Nephron progenitor cell (in vitro differentiated cells): ENCODE results near the gene MLLT3.

Source experiments
- DNase-seq: peaks from one replicate; pipeline ENCODE4 v3.0.0; 2021
- H3K27ac Mint-ChIP-seq: 2 replicates; pipeline ENCODE4 v1.8.0; 2021; ENCODE audit warnings: mild to moderate bottlenecking, moderate library complexity, mixed read lengths
- H3K27me3 Mint-ChIP-seq: 2 replicates; pipeline ENCODE4 v1.8.0; 2021; ENCODE audit warnings: mild to moderate bottlenecking, low read depth, mixed read lengths; ENCODE audit not compliant: poor library complexity
- H3K36me3 Mint-ChIP-seq: 2 replicates; pipeline ENCODE4 v1.8.0; 2021; ENCODE audit warnings: low read depth, mixed read lengths
- H3K4me1 Mint-ChIP-seq: 2 replicates; pipeline ENCODE4 v1.8.0; 2021; ENCODE audit warnings: mixed read lengths
- H3K4me3 Mint-ChIP-seq: 2 replicates; pipeline ENCODE4 v1.8.0; 2021; ENCODE audit warnings: mild to moderate bottlenecking, moderate library complexity, mixed read lengths
- H3K9me3 Mint-ChIP-seq: 2 replicates; pipeline ENCODE4 v1.8.0; 2021; ENCODE audit warnings: mild to moderate bottlenecking, moderate library complexity, mixed read lengths
- CTCF ChIP-seq: fragments of 200-600 bp; sonication (generic); IDR thresholded peaks from 2 replicates; pipeline ENCODE4 v1.5.0; 2021; ENCODE audit warnings: antibody characterized with exemption

Gene MLLT3

DNA sequence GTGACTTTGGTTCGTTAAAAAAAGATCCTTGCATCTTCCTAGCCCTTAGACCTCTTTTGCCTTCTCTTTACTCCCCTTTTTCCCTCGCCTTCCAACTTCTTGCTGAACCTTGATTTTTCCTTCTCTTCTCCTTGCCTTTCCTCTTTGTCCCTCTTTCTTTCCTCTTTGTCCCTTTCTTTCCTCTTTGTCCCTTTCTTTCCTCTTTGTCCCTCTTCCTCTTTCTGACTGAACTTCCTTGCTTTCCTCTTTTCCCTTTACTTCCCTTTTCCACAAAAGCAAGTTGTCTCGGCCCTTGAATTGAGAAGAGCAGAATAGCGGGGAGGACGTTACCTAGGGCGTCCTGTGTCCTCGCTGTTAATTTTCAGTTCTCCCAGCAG, 1.4 kb upstream of the MLLT3 start:
- Mint-ChIP-seq H3K27me3 (peaks cover 5% of the 10 kb centered on the region), H3K36me3 (no peaks in the 10 kb centered on the region), H3K4me1 (peaks cover 49% of the 10 kb centered on the region), H3K27ac (peak overlapping the region; percentile 4), H3K9me3 (no peaks in the 10 kb centered on the region), H3K4me3 (peak overlapping the region; percentile 90)
- TF ChIP-seq CTCF = no peak
- no peak for DNase-seq

DNA sequence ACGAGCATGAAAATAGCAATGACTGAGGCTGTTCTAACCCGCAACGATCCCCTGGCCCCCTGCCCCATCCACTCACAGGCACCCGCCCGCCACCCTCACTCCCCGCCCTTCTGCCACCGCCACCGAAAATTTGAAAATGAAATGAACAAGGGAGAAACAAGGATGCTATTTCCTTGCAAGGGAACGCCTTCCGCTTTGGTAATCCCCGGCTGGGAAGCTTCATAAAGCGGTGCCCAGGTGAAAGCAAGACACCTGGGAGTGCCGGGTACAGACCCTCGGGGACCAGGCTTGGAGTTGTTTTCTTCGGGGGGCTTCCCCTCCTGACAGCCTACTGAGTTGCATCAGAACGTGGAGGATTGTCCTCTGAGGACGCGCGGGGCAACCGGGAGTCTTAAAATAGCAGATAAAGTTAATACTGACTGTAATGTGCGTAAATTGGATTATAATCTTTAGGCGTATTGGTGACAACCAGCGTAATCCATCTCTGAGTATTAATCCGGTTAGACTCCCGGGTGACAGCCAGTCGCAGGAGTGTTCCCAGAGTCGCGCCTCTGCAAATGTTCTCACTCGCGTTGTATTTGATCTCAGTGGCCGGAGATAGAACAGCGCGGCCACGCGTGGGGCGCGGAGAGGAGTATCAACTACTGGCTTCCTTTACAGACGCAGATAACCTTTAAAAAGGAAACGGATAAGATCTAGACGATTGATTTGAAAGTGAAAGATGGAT, 885 bp upstream of the MLLT3 start:
- peak overlapping the region; percentile 90 for H3K4me3 Mint-ChIP-seq
- no peaks in the 10 kb centered on the region for H3K9me3 Mint-ChIP-seq
- peak overlapping the region; percentile 92 for H3K27ac Mint-ChIP-seq
- peaks cover 5% of the 10 kb centered on the region for H3K27me3 Mint-ChIP-seq
- H3K36me3 Mint-ChIP-seq = no peaks in the 10 kb centered on the region
- H3K4me1 Mint-ChIP-seq = peaks cover 55% of the 10 kb centered on the region
- peak; percentile 45 for DNase-seq
- no peak for TF ChIP-seq CTCF

DNA sequence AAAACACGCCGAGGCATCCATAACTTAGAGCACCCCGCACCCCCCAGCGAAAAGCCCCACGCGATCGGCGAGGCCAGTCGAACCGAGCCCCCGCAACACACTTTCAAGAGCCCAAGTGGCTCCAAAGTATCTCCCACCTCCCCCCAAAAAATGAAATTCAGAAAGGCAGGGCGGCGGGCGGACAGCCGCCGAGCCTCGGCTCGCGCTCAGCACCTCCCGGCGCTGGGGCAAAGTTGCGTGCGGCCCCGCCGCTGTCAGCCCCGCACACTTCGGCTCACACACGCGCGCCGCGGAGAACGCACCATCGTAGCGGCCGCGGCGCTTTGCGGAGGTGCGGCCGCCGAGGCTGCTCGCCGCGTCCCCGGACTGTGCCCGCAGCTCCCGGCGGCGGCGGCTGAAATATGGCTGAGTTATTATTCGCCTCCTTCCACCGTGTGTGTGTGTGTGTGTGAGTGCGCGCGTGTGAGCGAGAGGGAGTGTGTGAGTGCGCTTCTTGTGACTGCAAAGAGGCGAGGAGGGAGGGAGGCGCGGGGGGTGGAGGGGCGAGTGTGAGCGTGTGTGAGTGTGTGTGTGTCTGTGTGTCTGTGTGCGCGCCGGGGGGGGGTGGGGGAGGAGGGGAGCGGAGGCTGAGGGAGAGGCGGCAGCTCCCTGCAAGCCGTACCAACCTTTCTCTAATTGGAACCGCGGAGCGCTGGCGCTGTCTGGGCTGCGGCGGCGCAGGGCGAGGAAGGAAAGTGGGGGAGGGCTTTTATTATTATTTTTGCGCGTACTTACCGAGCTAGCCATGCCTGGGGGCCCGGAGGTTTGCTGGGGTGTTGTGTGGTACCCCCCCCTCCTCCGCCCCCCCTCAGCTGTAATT, 599 bp downstream of the MLLT3 start:
- H3K27me3 Mint-ChIP-seq = peaks cover 5% of the 10 kb centered on the region
- peak; percentile 69 for DNase-seq
- peak overlapping the region; percentile 90 for H3K4me3 Mint-ChIP-seq
- peaks cover 68% of the 10 kb centered on the region for H3K4me1 Mint-ChIP-seq
- H3K27ac Mint-ChIP-seq = peak overlapping the region; percentile 99
- H3K9me3 Mint-ChIP-seq = no peaks in the 10 kb centered on the region
- H3K36me3 Mint-ChIP-seq = no peaks in the 10 kb centered on the region
- TF ChIP-seq CTCF = no peak

DNA sequence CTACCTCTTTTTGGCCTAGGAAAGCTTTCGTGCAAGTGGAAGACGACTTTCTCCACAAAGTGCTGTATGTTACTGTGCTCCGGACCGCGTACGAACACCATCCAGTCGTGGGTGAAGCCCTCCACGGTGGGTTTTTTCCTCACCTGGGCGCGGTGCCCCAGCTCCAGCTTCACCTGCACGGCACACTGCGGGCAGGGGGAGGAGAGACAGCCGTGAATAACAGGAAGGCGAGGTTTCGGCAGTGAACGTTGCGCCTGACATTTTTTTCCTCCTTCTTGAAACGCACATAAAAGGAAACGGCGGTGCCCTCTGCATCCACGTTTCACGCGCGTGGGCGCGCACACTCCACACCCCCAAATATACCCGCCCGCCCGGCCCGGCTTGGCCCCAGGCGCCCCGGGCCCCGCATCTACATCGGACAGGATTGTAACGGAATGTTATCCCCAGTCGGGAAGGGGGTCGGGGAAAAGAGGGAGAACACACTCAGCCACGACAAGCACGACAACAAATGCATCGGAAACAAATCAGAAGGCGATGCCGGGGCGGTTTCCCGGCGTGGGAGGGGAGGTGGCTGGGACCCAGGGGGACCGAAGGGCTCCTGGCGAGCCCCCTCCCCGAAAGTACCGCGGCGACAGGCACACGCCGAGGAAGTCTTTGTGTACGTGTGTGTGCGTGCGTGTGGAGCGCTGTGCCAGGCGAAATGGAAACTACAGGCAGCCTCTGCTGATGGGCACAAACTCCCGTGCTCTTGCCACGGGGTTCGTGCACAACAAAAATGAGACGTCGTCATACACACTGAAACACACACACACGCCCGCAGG, 1.4 kb downstream of the MLLT3 start:
- TF ChIP-seq CTCF = no peak
- peak; percentile 35 for DNase-seq
- Mint-ChIP-seq H3K27me3 (peaks cover 5% of the 10 kb centered on the region), H3K27ac (peak overlapping the region; percentile 99), H3K36me3 (no peaks in the 10 kb centered on the region), H3K4me1 (peaks cover 69% of the 10 kb centered on the region), H3K4me3 (peak overlapping the region; percentile 90), H3K9me3 (no peaks in the 10 kb centered on the region)

- H3K4me1 Mint-ChIP-seq = peaks cover 67% of the 10 kb centered on the region
- peak overlapping the region; percentile 90 for H3K4me3 Mint-ChIP-seq
- no peaks in the 10 kb centered on the region for H3K9me3 Mint-ChIP-seq
- no peak for TF ChIP-seq CTCF
- H3K27ac Mint-ChIP-seq = peak overlapping the region; percentile 89
- no peaks in the 10 kb centered on the region for H3K36me3 Mint-ChIP-seq
- DNase-seq = peak; percentile 42
- peaks cover 5% of the 10 kb centered on the region for H3K27me3 Mint-ChIP-seq
Observed at GRCh38 chr9:20619487-20620200, 2.7 kb downstream of the MLLT3 start.
